ENCODE measurements around the gene POLE2. TPM values are rescaled to one million over a fixed set of nuclear protein-coding genes. Genes with fewer than 3 reads are reported as not detected.

POLE2 gene
- total RNA-seq, 4 donors from 2014 or later, result 5.7 to 9.2 TPM; not detected in 2

DNA sequence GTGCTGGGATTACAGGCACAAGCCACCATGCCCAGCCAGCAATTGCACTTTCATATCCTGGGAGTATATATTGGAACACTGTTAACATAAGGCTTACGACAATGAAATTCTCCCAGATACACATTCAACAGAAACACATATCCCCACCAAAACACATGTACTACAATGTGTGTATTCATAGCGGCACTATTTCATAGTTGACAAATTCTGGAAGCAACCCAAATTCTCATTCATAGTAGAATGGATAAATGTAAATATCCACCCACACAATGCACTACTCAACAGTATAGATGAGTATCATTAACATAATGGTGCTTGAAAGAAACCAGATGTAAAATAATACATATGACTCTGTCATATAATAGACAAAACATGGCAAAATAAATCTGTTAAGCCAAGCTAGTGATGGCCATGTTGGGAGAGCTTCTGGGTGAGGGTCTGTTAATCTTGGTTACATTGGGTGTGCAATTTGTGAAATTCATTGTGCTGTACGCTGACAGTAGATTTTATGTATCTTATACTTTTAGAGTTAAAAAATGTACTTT is 50.4 kb downstream of the POLE2 start:
- no peak overlapping the region for H3K27ac ChIP-seq
- 85 to 87% methylated on average over 2 to 3 of the region's 3 CpGs for WGBS, 2 donors (ENCODE audit: low coverage in 1 of 2)
- TF ChIP-seq POLR2A (IDR thresholded peaks at IDR 0.05) (no peak), CTCF (IDR thresholded peaks at IDR 0.05) (no peak), EP300 (IDR thresholded peaks at IDR 0.05; ENCODE audit: low read depth) (no peak), POLR2AphosphoS5 (IDR thresholded peaks at IDR 0.05) (no peak)

DNA sequence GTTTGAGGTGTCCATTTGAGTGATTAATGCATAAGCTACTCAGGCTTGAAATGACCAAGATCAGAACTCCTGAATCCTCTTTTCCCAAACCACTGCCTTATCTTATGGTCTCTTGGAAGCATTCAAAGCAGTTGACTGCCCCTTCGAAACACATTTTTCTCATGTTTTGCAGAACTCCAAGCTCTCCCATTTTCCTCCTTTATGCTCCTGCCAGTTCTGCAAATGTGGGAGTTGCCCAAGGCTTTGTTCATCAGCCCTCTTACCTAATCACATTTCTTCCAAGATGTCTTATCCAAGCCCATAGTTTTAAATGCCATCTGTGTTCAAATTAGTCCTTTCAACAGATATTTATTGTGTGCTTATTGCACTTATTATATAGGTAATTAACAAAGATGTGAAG is 51.1 kb downstream of the POLE2 start:
- Histone ChIP-seq H3K9me3 (no peaks in the 10 kb centered on the region), H3K4me3 (no peak overlapping the region), H3K27me3 (no peaks in the 10 kb centered on the region), H3K4me1 (peaks cover 18 to 44% (median 31%) of the 10 kb centered on the region in 4 donors), H3K36me3 (no peaks in the 10 kb centered on the region), H3K27ac (peak overlapping the region in 1 of 4 donors; percentile 99)
- in situ Hi-C loops (cut with MboI; ENCODE audit: low pct_ligation_motif_present in 1 of 4, low pct_unique_long_range_greater_than_20kb in 1 of 4, low sequenced_read_pairs in 3 of 4) (loop anchor here (10.0 to 25.0 kb wide), 5 partner anchors 125 to 475 kb away; partner anchors contain the start of genes KLHDC2 (in 3 of the 4), NEMF (in 1 of the 4) and VCPKMT (in 1 of the 4)), intact Hi-C loops (cut with DNase I; ENCODE audit: low total_unique reads) (no loop called here)
- TF ChIP-seq POLR2AphosphoS5 (IDR thresholded peaks at IDR 0.05) (no peak), CTCF (IDR thresholded peaks at IDR 0.05) (no peak), POLR2A (IDR thresholded peaks at IDR 0.05) (no peak), EP300 (IDR thresholded peaks at IDR 0.05; ENCODE audit: low read depth) (no peak)
- no peak for DNase-seq
- 88 to 100% methylated on average over 1 of the region's 1 CpG for WGBS, 2 donors (ENCODE audit: low coverage in 1 of 2)

More for the DNA sequence above, 50.4 kb downstream of the POLE2 start:
- no peak for DNase-seq
- in situ Hi-C loops (cut with MboI; ENCODE audit: low pct_ligation_motif_present in 1 of 4, low pct_unique_long_range_greater_than_20kb in 1 of 4, low sequenced_read_pairs in 3 of 4) (loop anchor here (10.0 to 25.0 kb wide), 5 partner anchors 125 to 475 kb away; partner anchors contain the start of genes KLHDC2 (in 3 of the 4), NEMF (in 1 of the 4) and VCPKMT (in 1 of the 4)), intact Hi-C loops (cut with DNase I; ENCODE audit: low total_unique reads) (no loop called here)
- Histone ChIP-seq H3K4me1 (peaks cover 22 to 43% (median 33%) of the 10 kb centered on the region in 4 donors), H3K9me3 (no peaks in the 10 kb centered on the region), H3K27me3 (no peaks in the 10 kb centered on the region), H3K36me3 (no peaks in the 10 kb centered on the region), H3K4me3 (no peak overlapping the region)

DNA sequence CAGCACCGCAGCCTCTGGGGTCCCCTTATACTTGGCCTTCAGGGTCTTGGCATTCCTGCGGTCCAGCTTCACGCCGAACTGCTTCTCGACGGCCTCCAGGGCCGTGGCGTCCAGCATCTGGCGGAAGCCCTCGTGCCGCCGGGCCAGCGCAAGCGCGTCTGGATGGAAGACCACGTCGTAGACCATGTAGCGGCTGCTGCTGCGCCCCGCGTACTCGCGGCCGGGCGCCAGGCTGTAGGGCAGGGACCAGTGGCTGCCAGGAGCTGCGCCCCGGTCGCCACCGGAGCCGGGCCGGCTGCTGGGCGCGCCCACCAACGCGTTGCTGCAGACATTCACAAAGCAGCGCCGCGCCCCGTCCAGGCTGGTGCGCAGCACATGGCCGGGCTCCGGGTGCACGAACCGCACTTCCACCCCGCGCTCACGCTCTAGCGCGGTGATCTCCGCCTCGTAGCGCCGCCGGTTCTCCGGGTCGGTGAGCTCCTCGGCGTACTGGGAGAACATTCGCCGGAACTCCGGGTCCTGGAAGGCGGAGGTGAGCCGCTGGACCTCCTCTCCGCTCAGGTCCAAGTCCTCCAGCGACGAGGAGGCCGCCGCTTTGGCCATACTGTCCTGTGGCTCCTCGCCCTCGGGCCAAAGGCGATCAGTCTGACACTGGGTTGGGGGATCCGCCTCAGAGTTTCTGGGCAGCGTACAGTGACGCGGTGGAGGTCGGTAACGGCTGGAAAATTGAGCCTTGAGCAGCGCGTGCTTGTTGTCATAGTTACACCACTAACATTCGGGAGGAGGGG is 53.3 kb downstream of the POLE2 start, which contains the start of gene DNAAF2:
DNAAF2 (minus strand) TSS at position 698 of the 788 bp plus-strand sequence; CDS start at position 603, 95 bp downstream.
- peak; percentile 69 for DNase-seq
- no peaks in the 10 kb centered on the region for H3K9me3 ChIP-seq
- in situ Hi-C loops (cut with MboI; ENCODE audit: low pct_ligation_motif_present in 1 of 4, low pct_unique_long_range_greater_than_20kb in 1 of 4, low sequenced_read_pairs in 3 of 4), result loop anchor here (10.0 to 25.0 kb wide), 5 partner anchors 128 to 478 kb away; partner anchors contain the start of genes KLHDC2 (in 3 of the 4), NEMF (in 1 of the 4) and VCPKMT (in 1 of the 4)
- intact Hi-C loops (cut with DNase I; ENCODE audit: low total_unique reads), result no loop called here
- H3K4me3 ChIP-seq, result peak within 1 kb of the TSS; percentile 65 to 90 (median 76)
- no peaks in the 10 kb centered on the region for H3K36me3 ChIP-seq
- WGBS, 2 donors (ENCODE audit: low coverage in 1 of 2), result 0% methylated on average over 54 of the region's 80 CpGs; no CpG with 5 or more reads in 1 of the 2 donors
- no peak for TF ChIP-seq EP300 (IDR thresholded peaks at IDR 0.05; ENCODE audit: low read depth)
- no peak for TF ChIP-seq CTCF (IDR thresholded peaks at IDR 0.05)
- no peak for TF ChIP-seq POLR2AphosphoS5 (IDR thresholded peaks at IDR 0.05)
- no peak for TF ChIP-seq POLR2A (IDR thresholded peaks at IDR 0.05)
- H3K27ac ChIP-seq, result peak within 1 kb of the TSS; percentile 94 to 99 (median 96)
- H3K4me1 ChIP-seq, result peaks cover 17 to 44% (median 29%) of the 10 kb centered on the region in 4 donors
- H3K27me3 ChIP-seq, result no peaks in the 10 kb centered on the region
